ENCODE results near the gene FRAT1. TPM values are rescaled to one million over a fixed set of nuclear protein-coding genes. Genes with fewer than 3 reads are reported as not detected.

FRAT1 gene
- total RNA-seq, 1 donor: 21.9 TPM

GRCh38 chr10:97362310-97363033 is 43.4 kb downstream of the FRAT1 start:
- Histone ChIP-seq H3K27me3 (ENCODE audit: insufficient read depth, low read length) (no peaks in the 10 kb centered on the region), H3K9me3 (ENCODE audit: low read depth, low read length) (no peaks in the 10 kb centered on the region), H3K4me3 (ENCODE audit: low read length) (no peak overlapping the region), H3K4me1 (ENCODE audit: insufficient read depth, low read length) (peaks cover 74% of the 10 kb centered on the region)

GRCh38 chr10:97363071-97363470 is 44.0 kb downstream of the FRAT1 start:
- H3K9me3 ChIP-seq (ENCODE audit: low read depth, low read length): no peaks in the 10 kb centered on the region
- no peak overlapping the region for H3K4me3 ChIP-seq (ENCODE audit: low read length)
- peaks cover 77% of the 10 kb centered on the region for H3K4me1 ChIP-seq (ENCODE audit: insufficient read depth, low read length)
- no peaks in the 10 kb centered on the region for H3K27me3 ChIP-seq (ENCODE audit: insufficient read depth, low read length)

DNA sequence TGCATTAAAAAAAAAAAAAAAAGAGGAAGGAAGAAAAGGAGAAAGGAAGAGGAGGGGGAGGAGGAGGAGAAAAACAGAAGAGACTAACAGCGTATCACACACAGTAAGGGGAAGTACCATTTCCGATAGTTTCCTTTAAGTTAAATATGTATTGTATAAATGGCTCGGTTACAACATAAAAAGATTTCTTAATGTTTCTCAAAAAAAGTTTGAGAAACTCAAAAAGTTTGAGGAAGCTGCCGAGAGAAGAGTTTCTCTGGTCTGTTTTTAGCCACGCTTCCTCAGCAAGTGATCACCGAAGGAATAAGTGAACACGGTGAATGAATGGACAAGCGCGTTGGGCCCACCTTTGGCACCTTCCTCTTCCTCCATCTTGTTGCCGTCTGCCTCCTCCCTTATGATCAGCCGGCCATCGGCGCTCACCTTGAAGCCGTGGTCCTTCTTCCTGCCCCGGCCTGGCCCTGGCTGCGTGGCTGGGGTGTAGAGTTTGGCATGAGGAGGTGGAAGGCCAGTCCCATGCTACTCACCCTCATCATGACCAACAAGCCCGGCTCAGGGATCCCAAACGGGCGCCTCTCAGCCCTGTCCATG is 46.8 kb downstream of the FRAT1 start:
- Histone ChIP-seq H3K4me3 (ENCODE audit: low read length) (no peak overlapping the region), H3K4me1 (ENCODE audit: insufficient read depth, low read length) (peaks cover 84% of the 10 kb centered on the region), H3K9me3 (ENCODE audit: low read depth, low read length) (no peaks in the 10 kb centered on the region), H3K27me3 (ENCODE audit: insufficient read depth, low read length) (no peaks in the 10 kb centered on the region)

DNA sequence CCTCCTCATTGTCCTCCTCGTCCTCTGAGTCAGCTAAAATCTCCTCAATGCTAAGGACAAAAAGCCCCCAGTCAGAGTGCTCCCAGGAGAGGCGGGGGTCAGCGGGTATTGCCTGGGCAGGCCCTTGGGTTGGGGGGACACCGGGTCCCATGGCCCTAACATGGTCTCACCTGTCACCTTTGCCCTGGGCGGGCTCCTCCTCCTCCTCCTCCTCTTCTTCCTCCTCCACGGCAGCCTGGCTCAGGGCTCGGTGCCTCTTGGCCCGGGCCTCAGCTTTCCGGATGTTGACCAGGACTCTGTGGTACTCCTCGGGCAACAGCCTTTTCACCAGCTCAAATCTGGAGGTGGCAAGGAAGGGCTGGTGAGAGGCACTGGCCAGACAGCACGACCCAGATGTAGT is 47.5 kb downstream of the FRAT1 start:
- Histone ChIP-seq H3K4me1 (ENCODE audit: insufficient read depth, low read length) (peaks cover 82% of the 10 kb centered on the region), H3K9me3 (ENCODE audit: low read depth, low read length) (no peaks in the 10 kb centered on the region), H3K4me3 (ENCODE audit: low read length) (no peak overlapping the region), H3K27me3 (ENCODE audit: insufficient read depth, low read length) (no peaks in the 10 kb centered on the region)

DNA sequence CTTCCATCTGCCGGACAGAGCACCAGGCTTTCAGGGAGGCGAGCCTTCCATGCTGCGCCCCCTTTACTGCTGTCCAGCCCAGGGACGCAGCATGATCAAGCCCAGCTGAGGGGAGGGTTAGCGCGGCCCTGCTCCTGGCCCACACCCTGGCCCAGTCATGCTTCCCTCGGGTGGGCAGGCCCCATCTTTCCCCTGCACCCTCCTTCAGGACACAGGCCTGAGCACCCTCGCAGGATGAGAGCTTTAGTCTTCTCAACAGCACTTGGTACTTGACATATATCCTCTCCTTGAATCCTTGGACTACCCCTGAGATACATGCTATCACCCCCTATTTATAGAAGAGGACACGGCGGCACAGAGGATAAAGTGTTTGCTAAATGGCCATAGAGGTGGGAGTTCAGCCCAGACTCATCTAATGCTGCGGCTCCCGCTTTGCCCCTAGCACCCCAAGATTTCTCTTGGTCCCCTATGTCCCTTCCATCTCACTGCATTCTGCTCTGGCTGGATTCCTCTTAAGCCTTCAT is 48.1 kb downstream of the FRAT1 start:
- Histone ChIP-seq H3K9me3 (ENCODE audit: low read depth, low read length) (no peaks in the 10 kb centered on the region), H3K4me1 (ENCODE audit: insufficient read depth, low read length) (peaks cover 83% of the 10 kb centered on the region)

More for the DNA sequence above, 48.1 kb downstream of the FRAT1 start:
- Histone ChIP-seq H3K4me3 (ENCODE audit: low read length) (no peak overlapping the region), H3K27me3 (ENCODE audit: insufficient read depth, low read length) (no peaks in the 10 kb centered on the region)

Other genes starting within 250 kb of the FRAT1 start
- 0.10 TPM for gene SLIT1, start 133.3 kb upstream of the FRAT1 start, total RNA-seq
- gene ARHGAP19, start 26.6 kb upstream of the FRAT1 start, total RNA-seq: 7.8 TPM
- 25.8 TPM for gene FRAT2, start 15.5 kb downstream of the FRAT1 start, total RNA-seq
- gene RRP12, start 82.1 kb downstream of the FRAT1 start, total RNA-seq: 37.8 TPM
- gene PGAM1, start 106.9 kb downstream of the FRAT1 start, total RNA-seq: 155 TPM
- gene EXOSC1, start 126.7 kb downstream of the FRAT1 start, total RNA-seq: 24.6 TPM
- gene ZDHHC16, start 126.9 kb downstream of the FRAT1 start, total RNA-seq: 5.5 TPM
- gene MMS19, start 179.2 kb downstream of the FRAT1 start, total RNA-seq: 30.2 TPM
- gene UBTD1, start 179.7 kb downstream of the FRAT1 start, total RNA-seq: 6.3 TPM

Data from mononuclear cell (primary cell).